Fibroblast of skin of left quadriceps (primary cell): ENCODE data around the gene ST3GAL4.

ENCODE experiments used
- DNase-seq, 2 experiments: peaks; one replicate each; pipeline ENCODE4 v3.0.0-alpha.2; 2013; ENCODE audit warnings: low read depth in 2 of 2

Gene ST3GAL4

DNA sequence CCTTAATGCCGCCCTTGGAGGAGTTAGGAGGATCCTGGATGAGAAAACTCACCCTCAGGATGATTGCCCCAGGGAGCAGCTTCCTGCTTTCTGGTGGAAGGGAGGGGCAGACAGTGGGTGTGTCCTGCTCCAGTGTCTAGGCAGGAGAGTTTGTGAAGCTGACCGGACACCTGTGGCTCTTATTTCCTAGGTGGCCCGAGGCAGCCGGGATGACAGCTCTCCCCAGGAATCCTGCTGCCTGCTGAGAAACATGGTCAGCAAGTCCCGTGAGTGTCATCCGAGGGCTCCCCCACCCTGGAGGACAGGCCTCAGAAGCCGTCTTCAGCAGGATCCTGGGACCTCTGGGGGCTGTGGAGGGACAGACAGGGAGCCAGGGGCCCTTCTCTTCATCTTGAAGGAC lies 50.4 kb downstream of the ST3GAL4 start:
- DNase-seq: no peak

DNA sequence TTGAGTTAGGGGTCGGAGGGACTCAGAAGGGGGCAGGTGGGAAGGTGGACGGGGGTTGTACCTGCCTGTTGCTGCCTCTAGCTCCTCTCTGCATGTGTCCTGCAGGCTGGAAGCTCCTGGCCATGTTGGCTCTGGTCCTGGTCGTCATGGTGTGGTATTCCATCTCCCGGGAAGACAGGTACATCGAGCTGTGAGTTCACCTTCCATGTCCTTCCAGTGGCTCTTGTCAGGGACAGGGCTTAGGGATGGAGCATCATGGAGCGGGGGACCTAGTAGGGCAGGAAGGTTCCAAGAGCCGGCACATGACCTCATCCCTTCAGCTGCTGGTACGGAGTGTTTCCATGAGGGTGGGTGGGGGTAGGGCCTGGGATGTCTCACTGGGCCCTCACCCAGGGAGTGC lies 50.9 kb downstream of the ST3GAL4 start:
- DNase-seq: no peak

DNA sequence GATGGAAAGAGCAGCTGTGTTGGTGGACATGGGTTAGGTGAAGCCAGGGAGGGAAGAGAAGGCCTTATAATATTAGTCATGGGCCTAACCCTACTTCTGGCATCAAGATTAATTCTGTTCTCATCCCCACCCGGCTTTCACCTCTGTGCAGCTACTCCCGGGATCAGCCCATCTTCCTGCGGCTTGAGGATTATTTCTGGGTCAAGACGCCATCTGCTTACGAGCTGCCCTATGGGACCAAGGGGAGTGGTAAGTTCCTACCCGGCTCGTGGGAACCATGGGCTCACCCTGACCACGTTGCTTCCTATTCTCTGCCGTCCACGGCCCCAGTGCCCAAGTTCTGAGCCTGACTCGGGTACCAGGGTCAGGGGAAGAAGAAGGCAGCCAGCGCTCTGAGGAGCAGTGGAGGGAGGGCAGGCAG lies 51.6 kb downstream of the ST3GAL4 start:
- DNase-seq: no peak

DNA sequence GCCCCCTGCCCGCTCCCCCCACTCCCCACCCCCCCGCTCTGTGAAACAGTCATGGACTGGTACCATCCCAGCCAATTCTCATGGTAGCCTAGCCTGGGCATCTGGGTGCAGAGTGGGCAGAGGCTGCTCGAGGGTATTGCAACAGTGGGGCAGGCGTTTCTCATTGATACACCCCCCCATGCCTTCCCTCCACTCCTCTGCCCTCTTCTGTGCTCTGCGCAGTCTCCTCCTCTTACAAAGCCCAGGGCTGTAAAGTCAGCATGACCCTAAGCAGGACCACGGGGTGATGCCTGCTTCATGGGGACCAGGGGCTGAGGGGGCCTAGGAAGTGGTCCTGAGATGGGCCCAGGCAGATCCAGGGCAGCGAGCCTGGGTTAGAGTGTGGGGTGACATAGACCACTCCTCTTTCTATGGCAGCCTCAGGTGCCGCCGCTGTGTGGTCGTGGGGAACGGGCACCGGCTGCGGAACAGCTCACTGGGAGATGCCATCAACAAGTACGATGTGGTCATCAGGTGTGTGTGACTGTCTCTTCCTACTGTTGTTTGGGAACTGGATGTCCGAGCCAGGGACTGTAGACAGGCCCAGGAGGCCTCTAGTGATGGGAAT lies 52.3 kb downstream of the ST3GAL4 start:
- no peak for DNase-seq

DNA sequence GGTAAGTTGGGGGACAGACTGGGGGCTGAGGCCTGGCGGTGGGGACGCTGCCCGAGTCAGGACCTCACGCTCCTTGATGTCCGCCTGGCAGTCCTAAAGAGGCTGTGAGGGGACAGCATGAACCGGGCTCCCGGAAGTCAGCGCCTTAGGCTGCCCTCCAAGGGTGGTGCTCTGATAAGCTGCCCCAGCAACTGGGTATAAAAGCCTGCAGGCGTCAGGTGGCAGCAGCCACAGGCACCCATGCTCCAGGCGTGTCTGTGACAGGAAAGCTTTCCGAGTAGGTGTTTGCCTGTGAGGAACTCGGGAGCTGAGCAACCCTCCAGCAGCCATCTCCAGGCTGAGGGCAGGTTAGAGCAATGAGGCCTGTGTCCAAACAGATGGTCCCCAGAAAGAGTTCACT lies 53.0 kb downstream of the ST3GAL4 start:
- no peak for DNase-seq

DNA sequence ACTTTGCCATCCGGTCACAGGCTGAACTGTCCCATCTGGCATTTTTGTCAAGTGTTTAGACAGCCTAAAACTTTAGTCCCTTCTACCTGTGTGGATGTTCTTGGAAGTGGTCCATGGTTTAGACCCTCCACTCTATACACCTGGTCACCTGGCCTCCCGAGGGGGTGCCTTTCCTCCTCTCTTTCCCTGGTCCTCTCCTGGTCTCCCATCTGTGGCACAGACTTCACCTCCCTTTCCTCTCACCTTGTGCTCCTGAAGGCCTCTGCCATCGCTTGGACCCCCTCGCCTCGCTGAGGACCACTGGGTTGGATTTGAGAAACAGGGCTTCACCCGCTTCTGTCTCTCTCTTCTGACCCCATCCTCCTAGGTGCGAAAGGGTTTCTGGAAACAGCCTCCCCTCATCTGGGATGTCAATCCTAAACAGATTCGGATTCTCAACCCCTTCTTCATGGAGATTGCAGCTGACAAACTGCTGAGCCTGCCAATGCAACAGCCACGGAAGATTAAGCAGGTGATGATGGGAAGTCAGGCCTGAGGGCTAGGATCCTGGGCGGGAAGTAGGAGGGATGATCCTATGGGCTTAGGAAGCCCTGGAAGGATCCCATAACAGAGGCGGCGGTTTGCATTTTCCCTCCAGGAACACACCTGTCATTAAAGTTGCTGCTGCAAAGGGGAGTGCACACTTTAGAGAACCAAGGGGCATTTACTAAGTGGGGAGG lies 53.6 kb downstream of the ST3GAL4 start:
- DNase-seq: no peak

DNA sequence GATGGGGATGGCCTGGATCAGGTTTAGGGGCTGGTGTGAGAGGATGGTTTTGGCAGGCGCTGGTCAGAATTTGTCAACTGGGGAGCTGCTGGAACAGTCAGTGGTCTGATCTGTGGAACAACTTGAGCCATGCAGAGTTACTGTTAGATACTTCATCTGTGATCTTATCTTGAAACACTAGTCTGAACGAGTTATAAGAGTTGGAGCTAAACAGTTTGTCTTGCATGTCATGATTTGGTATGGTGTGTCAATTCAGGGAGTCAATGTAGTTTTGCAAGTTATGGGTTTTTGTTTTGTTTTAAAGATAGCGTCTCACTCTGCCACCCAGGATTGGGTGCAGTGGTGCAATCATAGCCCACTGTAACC lies 54.1 kb downstream of the ST3GAL4 start:
- DNase-seq: no peak

DNA sequence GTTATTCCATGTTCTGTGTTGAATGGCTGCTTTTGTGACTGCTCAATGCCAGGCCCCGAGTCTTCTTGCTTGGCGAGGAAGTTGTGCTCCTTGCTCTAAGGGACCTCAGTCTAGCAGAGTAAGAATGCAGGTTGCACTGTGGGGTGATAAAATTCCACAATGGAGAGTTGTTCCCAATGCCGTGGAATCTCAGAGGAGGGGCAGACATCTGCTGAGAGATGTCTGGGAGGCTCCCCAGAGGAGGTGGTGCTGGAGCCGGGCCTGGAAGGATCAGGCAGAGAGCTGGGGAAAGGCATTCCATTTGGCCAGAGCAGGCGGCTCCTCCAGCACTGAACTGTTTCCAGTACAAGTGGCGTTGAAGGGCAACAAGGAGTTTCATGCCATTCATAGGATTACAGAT lies 55.2 kb downstream of the ST3GAL4 start:
- no peak for DNase-seq

DNA sequence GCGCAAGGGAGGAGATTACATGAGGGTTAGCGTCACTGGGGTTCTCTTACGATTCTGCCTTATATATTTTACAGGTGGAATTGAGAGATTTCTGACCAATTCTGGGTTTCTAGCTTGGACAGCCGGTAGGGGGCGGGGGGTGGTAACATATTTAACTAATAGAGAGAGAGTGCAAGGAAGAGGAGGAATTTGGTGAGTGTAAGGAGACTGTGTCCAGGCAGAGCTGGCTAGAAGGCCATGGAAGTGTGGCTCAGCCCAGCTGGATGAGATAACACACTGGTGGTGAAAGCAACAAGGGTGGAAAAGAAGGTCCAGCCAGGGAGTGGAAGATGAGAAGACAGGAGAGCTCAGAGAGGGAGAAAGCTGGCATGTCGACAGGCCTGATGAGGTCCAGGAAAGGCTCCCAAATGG lies 56.5 kb downstream of the ST3GAL4 start:
- DNase-seq: no peak

DNA sequence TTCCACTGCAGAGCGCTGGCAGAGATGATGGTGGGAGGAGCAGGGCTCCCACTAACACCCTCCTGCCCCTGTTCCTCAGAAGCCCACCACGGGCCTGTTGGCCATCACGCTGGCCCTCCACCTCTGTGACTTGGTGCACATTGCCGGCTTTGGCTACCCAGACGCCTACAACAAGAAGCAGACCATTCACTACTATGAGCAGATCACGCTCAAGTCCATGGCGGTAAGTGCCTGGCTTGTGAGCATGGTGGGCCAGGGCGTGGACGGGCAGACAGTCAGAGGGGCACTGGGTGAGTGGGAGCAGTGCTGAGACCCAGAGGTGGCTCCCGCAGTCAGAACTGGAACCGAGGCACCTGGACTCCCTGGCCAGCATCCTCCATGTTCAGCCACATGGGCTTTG lies 57.9 kb downstream of the ST3GAL4 start:
- DNase-seq: no peak

DNA sequence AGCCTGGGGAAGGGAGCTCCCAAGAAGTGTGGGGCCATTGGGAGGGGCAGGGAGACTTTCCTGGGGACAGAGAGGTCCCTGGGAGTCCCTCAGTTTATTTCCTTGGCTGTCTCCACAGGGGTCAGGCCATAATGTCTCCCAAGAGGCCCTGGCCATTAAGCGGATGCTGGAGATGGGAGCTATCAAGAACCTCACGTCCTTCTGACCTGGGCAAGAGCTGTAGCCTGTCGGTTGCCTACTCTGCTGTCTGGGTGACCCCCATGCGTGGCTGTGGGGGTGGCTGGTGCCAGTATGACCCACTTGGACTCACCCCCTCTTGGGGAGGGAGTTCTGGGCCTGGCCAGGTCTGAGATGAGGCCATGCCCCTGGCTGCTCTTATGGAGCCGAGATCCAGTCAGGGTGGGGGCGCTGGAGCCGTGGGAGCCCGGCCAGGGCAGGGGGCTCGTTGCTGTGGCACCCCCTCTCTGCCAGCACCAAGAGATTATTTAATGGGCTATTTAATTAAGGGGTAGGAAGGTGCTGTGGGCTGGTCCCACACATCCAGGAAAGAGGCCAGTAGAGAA lies 58.4 kb downstream of the ST3GAL4 start:
- no peak for DNase-seq

DNA sequence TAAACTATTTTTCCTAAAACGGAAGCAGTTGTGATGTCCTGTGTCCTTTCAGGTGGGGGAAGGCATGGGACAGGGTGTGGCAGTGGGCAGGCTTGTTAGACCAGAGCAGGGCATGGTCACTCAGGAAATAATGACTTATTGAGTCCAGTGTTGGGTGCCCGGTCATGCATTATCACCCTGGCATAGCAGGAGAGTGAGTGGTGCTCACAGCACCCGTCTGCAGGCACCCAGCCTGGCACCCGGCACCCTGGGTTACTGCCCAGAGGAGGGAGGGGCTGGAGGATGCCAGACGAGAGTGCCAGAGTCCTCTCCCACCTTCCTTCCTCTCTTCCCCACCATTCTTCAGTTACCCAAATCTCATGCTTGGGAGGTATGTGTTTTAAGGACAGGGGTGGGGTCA lies 59.1 kb downstream of the ST3GAL4 start:
- DNase-seq: no peak

DNA sequence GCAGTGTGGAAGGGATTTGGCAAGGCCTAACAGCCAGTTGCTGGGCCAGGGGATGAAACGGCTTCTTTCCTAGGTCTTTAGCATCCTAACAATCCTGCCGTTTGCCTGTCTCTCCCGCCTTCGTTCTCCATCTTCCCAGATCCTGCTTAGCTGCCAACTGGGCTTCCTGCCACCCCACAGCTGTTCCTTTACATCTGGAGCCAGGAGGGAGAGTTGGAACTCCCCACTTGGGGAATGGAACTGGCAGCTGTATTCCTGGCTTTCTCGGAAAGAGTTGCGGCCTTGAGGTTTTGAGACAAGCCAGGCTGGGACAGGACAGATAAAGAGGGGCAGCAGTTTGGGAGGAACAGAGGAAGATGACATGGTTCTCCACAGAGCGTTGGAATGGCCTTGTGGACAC lies 59.6 kb downstream of the ST3GAL4 start:
- peak; percentile 27 to 51 for DNase-seq

DNA sequence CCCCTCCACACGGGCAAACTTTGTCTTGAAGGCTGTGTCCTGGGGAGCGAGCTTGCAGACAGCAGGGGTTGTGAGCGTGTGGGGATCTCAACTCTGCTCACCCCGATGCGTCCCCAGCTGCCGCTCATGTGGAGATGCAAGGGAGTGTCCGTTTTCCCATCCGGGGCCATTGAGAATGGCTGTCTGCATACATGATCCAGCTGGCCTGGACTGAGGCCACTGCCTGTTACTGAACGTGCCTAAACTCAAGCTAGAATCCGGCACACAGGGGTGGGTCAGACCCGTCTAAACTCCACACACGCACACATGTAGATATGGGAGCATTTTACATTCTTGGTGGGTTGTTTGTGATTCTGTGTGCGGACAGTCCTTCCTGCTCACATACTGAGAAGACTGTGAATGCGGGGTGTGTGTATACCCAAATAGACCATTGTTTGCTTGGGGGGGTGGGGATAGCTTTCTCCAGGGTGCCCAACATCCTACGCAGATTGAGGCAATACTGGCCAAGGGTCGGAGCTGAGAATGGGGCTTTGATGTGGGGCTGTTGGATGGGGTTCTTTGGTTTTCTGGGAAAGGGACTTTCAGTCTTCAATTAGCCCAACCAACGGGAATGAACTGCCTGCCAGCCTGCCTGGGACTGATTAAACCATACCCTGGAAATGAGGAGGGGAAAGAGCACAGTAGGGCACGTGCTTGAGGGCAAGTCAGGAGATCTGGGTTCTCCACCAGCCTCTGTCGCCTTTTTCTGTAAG lies 60.4 kb downstream of the ST3GAL4 start:
- DNase-seq: no peak

DNA sequence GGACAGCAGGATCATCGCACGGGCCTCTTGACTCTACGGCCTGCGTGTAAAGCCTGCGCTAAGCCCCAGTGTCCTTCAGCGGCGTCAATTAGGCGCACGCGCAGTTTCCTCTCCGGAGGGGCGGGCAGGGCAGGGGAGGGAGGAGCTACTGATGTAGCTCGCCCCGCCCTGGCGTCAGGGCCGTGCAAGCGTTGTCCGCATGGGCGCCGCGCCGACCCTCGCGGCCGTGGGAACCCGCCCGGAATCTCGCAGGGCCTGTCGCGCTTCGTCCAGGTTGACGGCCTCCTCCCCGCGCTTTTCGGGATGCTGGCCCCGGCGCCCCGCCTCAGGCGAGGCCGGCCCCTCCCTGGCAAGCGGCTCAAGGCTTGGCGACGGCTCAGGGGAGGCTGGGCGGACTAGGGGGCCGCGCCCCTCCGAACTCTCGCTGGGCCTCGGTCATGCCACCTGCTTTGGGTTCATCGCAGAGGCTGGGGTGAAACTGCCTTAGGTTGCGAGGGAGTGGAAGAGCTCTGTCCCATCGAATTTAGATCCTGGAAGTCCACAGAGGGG lies 61.1 kb downstream of the ST3GAL4 start:
- DNase-seq: peak; percentile 60 to 64

DNA sequence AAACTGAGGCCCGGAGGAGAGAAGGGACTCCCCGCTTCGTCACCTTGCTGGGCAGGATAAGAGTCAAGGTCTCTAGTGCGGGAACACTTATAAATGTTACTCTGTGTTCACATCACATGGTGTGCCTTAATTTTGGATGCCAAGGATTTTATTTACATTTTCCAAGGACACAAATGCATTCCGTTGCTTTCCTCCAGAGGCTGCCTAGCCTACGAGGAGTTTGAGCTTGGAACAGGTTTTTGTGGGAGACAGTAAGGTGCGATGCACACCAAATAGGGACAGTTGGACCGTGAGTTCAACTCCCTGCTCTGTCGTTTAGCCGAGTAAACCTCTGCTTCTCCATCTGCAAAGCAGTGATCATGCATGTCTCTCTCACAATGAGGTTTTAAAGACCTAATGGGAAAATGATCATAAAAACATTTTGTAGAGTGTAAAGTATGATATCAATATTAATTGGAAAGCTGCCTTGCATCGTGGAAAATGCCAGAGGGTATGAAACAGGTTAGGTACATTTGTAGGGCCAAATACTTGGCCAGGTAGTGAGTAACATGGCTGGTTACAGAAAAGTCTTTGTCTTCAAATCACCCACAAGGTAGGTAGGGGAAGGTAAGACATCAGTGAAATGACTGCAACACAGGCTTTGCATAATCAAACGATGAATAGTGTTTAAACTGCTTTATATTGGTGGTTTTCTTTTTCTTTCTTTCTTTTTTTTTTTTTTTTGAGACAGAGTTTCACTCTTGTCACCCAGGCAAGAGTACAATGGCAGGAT lies 61.8 kb downstream of the ST3GAL4 start:
- DNase-seq: no peak

DNA sequence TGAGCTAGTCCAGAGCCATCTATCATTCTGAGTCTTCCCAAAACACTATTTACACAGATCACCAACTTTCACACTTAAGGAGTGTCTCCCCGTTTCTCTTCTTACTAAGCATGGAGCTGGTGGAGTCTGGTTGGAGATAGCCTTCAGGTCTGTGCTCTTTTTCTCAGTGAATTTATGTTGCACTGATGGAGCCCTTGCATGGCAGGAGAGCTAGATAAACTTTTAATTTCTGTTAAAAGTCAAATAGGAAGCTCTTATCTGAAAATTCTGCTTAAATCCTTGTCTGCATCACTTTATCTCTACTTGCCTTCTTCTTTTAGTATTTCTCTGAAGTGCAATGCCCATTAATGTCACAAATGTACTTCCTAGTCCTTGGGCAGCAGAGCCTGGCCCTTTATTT lies 63.4 kb downstream of the ST3GAL4 start:
- DNase-seq: no peak

DNA sequence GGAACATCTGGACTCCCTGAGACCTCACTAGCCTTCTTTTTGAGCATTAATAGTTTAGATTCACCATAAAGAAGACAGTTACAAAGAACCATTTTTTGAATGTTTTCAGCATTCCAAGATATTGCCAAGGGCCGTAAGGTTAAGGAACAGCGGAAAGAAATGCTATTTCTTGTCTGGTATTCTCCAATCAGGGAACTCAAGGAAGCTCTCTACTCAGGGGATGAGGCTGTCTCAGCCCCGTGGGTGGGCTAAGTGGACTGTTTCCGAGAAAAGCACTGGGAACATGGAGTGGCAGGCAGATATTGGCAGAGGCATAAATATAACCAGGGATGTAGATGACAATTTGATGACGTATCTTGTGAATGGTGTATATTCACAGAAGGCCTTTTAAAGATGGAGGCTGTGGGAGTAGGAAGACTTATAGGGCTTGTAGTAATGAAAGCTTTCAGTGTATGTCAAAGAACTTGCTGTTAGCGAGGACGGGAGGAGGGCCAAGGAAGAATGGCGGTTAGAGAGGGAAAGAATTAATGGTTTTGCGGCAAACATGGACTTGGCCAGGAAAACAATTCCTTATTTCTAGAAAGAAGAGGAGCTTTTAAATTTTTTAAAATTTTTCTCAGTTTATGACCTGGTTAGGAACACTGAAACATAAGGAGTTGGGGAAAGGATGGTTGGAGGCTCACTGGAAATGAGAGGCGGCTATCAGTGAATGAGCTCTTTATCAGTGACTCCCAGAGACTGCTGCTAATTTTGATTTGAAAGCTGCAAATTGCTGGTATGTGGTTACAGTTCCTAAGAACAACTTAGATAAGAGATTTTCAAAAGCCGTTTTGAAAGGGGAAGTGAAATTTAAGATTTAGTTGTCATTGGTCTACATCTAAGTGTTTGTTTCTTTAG lies 64.6 kb downstream of the ST3GAL4 start:
- peak in 1 of 2 experiments; percentile 28 for DNase-seq

DNA sequence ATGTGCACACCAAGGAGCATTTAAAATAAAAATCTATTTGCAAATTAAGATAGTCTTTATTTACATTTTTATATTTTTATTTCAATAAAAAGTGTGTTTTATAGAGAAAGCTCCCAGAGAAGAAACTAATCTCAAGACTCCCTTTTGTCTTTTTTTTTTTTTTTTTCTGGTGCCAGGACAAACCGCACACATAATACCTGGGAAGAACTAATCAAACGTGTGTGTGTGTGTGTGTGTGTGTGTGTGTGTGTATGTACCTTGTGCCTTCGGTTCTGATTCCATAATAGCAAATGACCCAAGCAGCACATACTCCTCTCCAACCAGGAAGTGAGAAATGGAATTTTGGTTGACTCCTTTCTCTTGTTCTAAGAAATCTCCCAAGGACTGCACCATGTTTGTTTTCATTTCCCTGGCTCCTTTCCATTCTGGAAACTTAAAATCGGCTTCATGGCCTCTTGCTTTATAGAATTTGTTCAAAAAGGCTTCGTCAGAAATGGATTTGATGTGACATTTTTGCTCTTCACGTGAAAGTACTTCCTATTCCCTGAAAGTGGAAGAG lies 65.3 kb downstream of the ST3GAL4 start:
- no peak for DNase-seq

DNA sequence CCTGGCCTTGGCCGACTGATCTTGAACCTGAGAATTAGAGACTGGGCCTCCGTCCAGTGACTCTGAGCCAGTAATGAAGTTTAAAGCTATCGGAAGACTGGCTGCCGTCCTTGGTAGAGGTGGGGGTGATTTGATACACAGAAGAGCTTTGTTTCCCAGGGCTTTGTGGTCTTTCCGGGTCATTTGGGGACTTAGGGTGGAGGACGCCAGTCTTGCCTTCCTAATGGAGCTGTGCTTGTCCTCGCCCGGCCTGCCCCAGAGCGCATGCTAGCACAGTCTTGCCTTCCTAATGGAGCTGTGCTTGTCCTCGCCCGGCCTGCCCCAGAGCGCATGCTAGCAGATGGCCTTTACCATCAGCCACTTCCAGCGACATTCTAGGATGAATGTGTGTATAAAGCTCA lies 65.8 kb downstream of the ST3GAL4 start:
- no peak for DNase-seq
